Endothelial cell of umbilical vein (primary cell): ENCODE data around the gene TAGLN. TPM values are rescaled to one million over a fixed set of nuclear protein-coding genes. Genes with fewer than 3 reads are reported as not detected.

ENCODE experiments used
- BruUV-seq: library from RNA; stranded (reverse); fragments of 400-500 nt; replicated peaks from 2 replicates; lab custom pipeline; 2021; lab: Mats Ljungman, UMichigan
- CTCF ChIA-PET: fragments of 300-600, 350-600 bp; sonication (Branson Sonifier 250); formaldehyde crosslinking; loops from one replicate; lab custom pipeline; 2021; ENCODE audit warnings: antibody characterized with exemption, inconsistent platforms; lab: Charles Lee
- POLR2A ChIA-PET: fragments of 300-600, 350-600 bp; sonication (Branson Sonifier 250); formaldehyde crosslinking; loops from one replicate; lab custom pipeline; 2021; ENCODE audit warnings: antibody characterized with exemption, inconsistent platforms; lab: Charles Lee
- DNase-seq: peaks from one replicate; pipeline ENCODE4 v3.0.0-alpha.2; 2011; ENCODE audit warnings: low read depth, low spot score
- FAIRE-seq: peaks from 2 replicates; lab custom pipeline; 2011; peaks lifted over from hg19 to GRCh38; lab: Jason Lieb, UNC
- H2AFZ ChIP-seq: 2 replicates; pipeline ENCODE4 v1.6.0; 2012; ENCODE audit warnings: low read depth, low read length, control low read depth, inconsistent platforms
- H3K27ac ChIP-seq: 2 replicates; pipeline ENCODE4 v1.5.1; 2011; ENCODE audit warnings: low read depth, mild to moderate bottlenecking, control low read depth, low read length, moderate library complexity; ENCODE audit not compliant: insufficient read depth
- H3K27me3 ChIP-seq, 2 experiments: 2 replicates each; pipeline versions ENCODE4 v1.6.0 to v1.6.1; 2011; ENCODE audit warnings: low read length in 2 of 2, mixed read lengths in 1 of 2; ENCODE audit not compliant: control insufficient read depth in 2 of 2, insufficient read depth in 2 of 2
- H3K36me3 ChIP-seq, 2 experiments: 2 replicates in 1 of 2; 3 replicates in 1 of 2; pipeline ENCODE4 v1.5.1; 2011; ENCODE audit warnings: low read length in 2 of 2, mild to moderate bottlenecking in 1 of 2, moderate library complexity in 1 of 2; ENCODE audit not compliant: control insufficient read depth in 2 of 2, insufficient read depth in 2 of 2; ENCODE audit errors: extremely low read depth in 1 of 2
- H3K4me1 ChIP-seq: 3 replicates; pipeline ENCODE4 v1.5.1; 2011; ENCODE audit warnings: mild to moderate bottlenecking, low read length; ENCODE audit not compliant: control insufficient read depth, insufficient read depth; ENCODE audit errors: extremely low read depth
- H3K4me2 ChIP-seq: 2 replicates; pipeline ENCODE4 v1.6.1; 2011; ENCODE audit warnings: low read length, control low read depth, mixed read lengths; ENCODE audit not compliant: insufficient read depth
- H3K4me3 ChIP-seq, 3 experiments: fragments of 200-600 bp in 1 of 3; sonication (generic), shearing (Covaris generic) in 1 of 3; replicated peaks in 1 of 3; 2 replicates each; pipeline ENCODE4 v1.5.1; 2011 to 2016; ENCODE audit warnings: control low read depth in 3 of 3, low read length in 3 of 3, mild to moderate bottlenecking in 2 of 3, inconsistent platforms in 1 of 3, low read depth in 1 of 3, moderate library complexity in 1 of 3; ENCODE audit not compliant: insufficient read depth in 1 of 3
- H3K79me2 ChIP-seq: 2 replicates; pipeline ENCODE4 v1.6.0; 2012; ENCODE audit warnings: low read length, inconsistent platforms; ENCODE audit not compliant: control insufficient read depth, insufficient read depth
- H3K9ac ChIP-seq: replicated peaks from 2 replicates; pipeline ENCODE3; 2011; ENCODE audit warnings: low read length, control low read depth; ENCODE audit not compliant: insufficient read depth; ENCODE audit errors: extremely low read depth
- H3K9me1 ChIP-seq: replicated peaks from 3 replicates; pipeline ENCODE4 v1.6.0; 2011; ENCODE audit warnings: mild to moderate bottlenecking, low read length; ENCODE audit not compliant: control insufficient read depth, insufficient read depth; ENCODE audit errors: extremely low read depth
- H3K9me3 ChIP-seq: replicated peaks from 2 replicates; pipeline ENCODE4 v1.5.1; 2012; ENCODE audit warnings: low read length, inconsistent platforms; ENCODE audit not compliant: control insufficient read depth, insufficient read depth
- H4K20me1 ChIP-seq: replicated peaks from 2 replicates; pipeline ENCODE3; 2011; ENCODE audit warnings: mild to moderate bottlenecking, low read length; ENCODE audit not compliant: control insufficient read depth, insufficient read depth; ENCODE audit errors: extremely low read depth
- CTCF ChIP-seq, 2 donors: IDR thresholded peaks; 1 replicate in 1 of 2; 2 replicates in 1 of 2; pipeline ENCODE4 v1.5.1; 2011; ENCODE audit warnings: low read length in 2 of 2, mild to moderate bottlenecking in 2 of 2, moderate library complexity in 2 of 2, control low read depth in 1 of 2, inconsistent platforms in 1 of 2, low read depth in 1 of 2; ENCODE audit not compliant: insufficient read depth in 1 of 2; ENCODE audit errors: extremely low read depth in 1 of 2
- EZH2 ChIP-seq: IDR thresholded peaks from 2 replicates; pipeline ENCODE4 v1.6.1; 2012; ENCODE audit warnings: borderline replicate concordance, low read depth, mild to moderate bottlenecking, moderate library complexity, low read length, inconsistent platforms; ENCODE audit not compliant: severe bottlenecking
- FOS ChIP-seq: IDR thresholded peaks from 2 replicates; pipeline ENCODE4 v1.6.1; 2011; ENCODE audit warnings: mild to moderate bottlenecking, low read length, moderate library complexity, borderline replicate concordance; ENCODE audit not compliant: insufficient read depth
- GATA2 ChIP-seq: IDR thresholded peaks from 2 replicates; pipeline ENCODE4 v1.7.0; 2011; ENCODE audit warnings: low read depth, mild to moderate bottlenecking, moderate library complexity, mixed read lengths, low read length; ENCODE audit not compliant: insufficient read length, insufficient read depth
- JUN ChIP-seq: IDR thresholded peaks from 2 replicates; pipeline ENCODE4 v1.6.1; 2011; ENCODE audit warnings: borderline replicate concordance, low read depth; ENCODE audit not compliant: insufficient read length, insufficient read depth
- MAX ChIP-seq: IDR thresholded peaks from 2 replicates; pipeline ENCODE4 v1.6.1; 2011; ENCODE audit not compliant: insufficient read depth, insufficient read length
- MYC ChIP-seq: IDR thresholded peaks from one replicate; pipeline ENCODE4 v1.6.1; 2011; ENCODE audit warnings: mild to moderate bottlenecking, low read depth, low read length
- POLR2A ChIP-seq: IDR thresholded peaks from 2 replicates; pipeline ENCODE4 v1.6.1; 2012; ENCODE audit warnings: low read depth, mild to moderate bottlenecking, control low read depth, low read length
- POLR2AphosphoS5 ChIP-seq: IDR thresholded peaks from 2 replicates; pipeline ENCODE4 v1.6.1; 2012; ENCODE audit warnings: low read depth, mild to moderate bottlenecking, control low read depth, low read length, moderate library complexity; ENCODE audit not compliant: insufficient read depth
- dilution Hi-C: fragments of 300-500 bp; cut with MboI; formaldehyde crosslinking; loops from one replicate; pipeline ENCODE4 v1.15.0; 2019; ENCODE audit warnings: low sequenced_read_pairs; ENCODE audit not compliant: extremely low pct_ligation_motif_present
- intact Hi-C: fragments of 100-400 bp; cut with micrococcal nuclease; formaldehyde crosslinking; loops from one replicate; pipeline ENCODE4 v1.10.0; 2022
- polyA plus RNA-seq, 4 experiments: library from polyadenylated mRNA; depleted of rRNA in 3 of 4; stranded (reverse) in 3 of 4; unstranded in 1 of 4; fragments of >200 nt; gene quantifications; 2 replicates each; pipeline versions ENCODE4 v1.2.1 to v1.2.3, GENCODE V29; 2011 to 2012; ENCODE audit warnings: missing spikeins in 1 of 4
- total RNA-seq: library from RNA; stranded (reverse); gene quantifications from 2 replicates; pipeline ENCODE4 v1.2.3, GENCODE V29; 2021

TAGLN gene
- total and polyA plus RNA-seq, 2 donors (not counting 3 experiments of a cell fraction or from before 2014, with no cell fraction given), result 20.8 to 113 TPM

GRCh38 chr11:117192401-117192875, 6.7 kb upstream of the TAGLN start:
- Histone ChIP-seq H3K9me3 (no peaks in the 10 kb centered on the region), H3K9ac (no peak overlapping the region), H3K4me2 (no peak overlapping the region), H3K4me1 (no peaks in the 10 kb centered on the region), H3K9me1 (no peaks in the 10 kb centered on the region), H3K27me3 (no peaks in the 10 kb centered on the region), H3K4me3 (no peak overlapping the region), H3K27ac (no peak overlapping the region), H2AFZ (no peak overlapping the region), H4K20me1 (no peaks in the 10 kb centered on the region), H3K79me2 (no peaks in the 10 kb centered on the region), H3K36me3 (peaks cover 0 to 35% of the 10 kb centered on the region in 2 experiments)
- CTCF ChIA-PET, result no interaction called here
- TF ChIP-seq JUN, result no peak
- no peak for TF ChIP-seq FOS
- TF ChIP-seq GATA2, result no peak
- TF ChIP-seq CTCF (IDR thresholded peaks at IDR 0.05; ENCODE audit: extremely low read depth in 1 of 2, insufficient read depth in 1 of 2, low read depth in 1 of 2, low read length in 2 of 2), result no peak
- no peak for TF ChIP-seq MAX
- TF ChIP-seq POLR2AphosphoS5, result no peak
- no peak for TF ChIP-seq EZH2
- TF ChIP-seq MYC, result no peak
- TF ChIP-seq POLR2A, result no peak
- no peak for DNase-seq
- BruUV-seq, result no TSS peak
- intact Hi-C loops (no loop called here), dilution Hi-C loops (no loop called here)
- FAIRE-seq, result no peak
- POLR2A ChIA-PET, result no interaction called here
